ENCODE measurements around the gene MAZ.

Gene MAZ

DNA sequence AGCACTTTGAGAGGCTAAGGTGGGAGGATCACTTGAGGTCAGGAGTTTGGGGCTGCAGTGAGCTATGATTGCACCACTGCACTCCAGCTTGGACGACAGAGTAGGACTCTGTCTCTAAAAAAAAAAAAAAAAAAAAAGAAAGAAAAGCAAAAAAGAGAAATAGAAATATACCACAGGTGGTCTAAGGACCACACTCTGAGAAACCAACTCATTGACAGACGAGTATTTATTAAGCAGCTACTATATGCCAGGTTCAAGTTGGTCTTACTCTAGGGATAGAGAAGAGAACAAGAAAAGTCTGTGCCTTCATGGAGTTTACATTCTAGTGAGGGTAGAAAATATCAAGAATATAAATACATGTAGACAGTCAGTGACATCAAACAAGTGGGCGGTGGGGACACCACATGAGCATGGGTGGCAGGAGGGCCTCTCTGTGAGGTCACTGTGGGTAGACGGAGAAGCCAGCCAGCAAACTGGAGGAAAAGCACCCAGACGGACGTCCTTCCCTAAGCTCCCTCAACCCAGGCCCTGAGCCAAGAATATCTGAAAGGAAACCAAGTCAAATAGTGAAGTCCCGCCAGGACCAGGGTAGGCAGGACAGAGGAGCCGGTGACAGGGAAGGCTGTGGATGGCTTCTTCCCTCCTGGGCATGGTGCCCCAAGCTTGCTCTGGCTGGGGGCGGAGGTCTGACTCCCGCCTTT, 52.0 kb downstream of the MAZ start:
- DNase-seq = no peak

DNA sequence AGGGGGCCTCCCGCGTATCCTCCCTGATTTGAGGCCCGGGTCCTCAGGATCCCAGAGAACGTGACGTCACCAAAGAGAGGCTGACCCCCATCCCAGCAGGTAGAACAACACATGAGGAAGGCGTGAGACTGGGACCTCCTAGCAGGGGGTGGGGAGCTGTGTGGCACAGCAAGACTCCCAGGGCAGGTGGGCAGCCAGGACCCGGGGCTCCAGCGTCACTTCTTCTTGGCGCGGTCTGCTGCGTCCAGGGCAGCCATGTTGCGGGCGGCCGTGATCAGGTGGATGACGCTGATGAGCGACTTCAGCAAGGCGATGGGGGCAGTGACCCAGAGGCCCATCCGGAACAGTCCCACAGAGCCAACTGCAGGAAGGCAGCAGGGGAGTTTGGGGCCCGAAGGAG, 52.6 kb downstream of the MAZ start:
- DNase-seq = no peak

DNA sequence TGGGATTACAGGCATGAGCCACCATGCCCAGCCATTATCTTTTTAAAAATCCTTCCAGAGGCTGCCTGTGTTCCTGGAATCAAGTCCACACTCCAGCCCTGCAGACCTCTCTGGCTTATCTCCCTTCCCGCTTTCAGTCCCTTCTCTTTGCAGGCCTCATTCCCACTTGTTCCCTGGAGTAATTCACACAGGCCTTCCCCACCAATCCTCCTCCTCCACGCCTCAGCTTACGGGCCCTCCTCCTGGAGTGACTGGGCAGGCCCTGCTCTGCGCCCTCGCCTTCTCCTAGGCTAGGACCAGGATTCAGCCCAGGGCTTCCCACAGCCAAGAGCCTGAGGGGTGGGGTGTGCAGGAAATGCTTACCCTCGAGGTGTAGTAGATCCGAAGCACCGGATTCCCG, 53.9 kb downstream of the MAZ start:
- DNase-seq = no peak

Data from retina (tissue), 1 donor.